ENCODE measurements around the gene NUDT22. TPM values are rescaled to one million over a fixed set of nuclear protein-coding genes. Genes with fewer than 3 reads are reported as not detected.

Gene NUDT22
- polyA plus RNA-seq, 1 donor from 2014 or later = 47.3 TPM

GRCh38 chr11:64268025-64268892, 42.2 kb downstream of the NUDT22 start:
- H3K79me2 ChIP-seq (replicated peaks; ENCODE audit: insufficient read depth, low read length) = no peaks in the 10 kb centered on the region
- TF ChIP-seq MXI1 (conservative IDR thresholded peaks at IDR 0.05; ENCODE audit: poor library complexity, severe bottlenecking) (no peak), REST (IDR thresholded peaks at IDR 0.05; ENCODE audit: borderline replicate concordance) (no peak)
- H3K9me2 ChIP-seq (ENCODE audit: insufficient read depth, low read length) = no peaks in the 10 kb centered on the region
- no peaks in the 10 kb centered on the region for H4K20me1 ChIP-seq (ENCODE audit: insufficient read depth)
- peak overlapping the region; percentile 96 for H3K4me3 ChIP-seq (ENCODE audit: low read length)
- H3K27ac ChIP-seq (ENCODE audit: low read length) = peak overlapping the region; percentile 87
- peak overlapping the region; percentile 89 for H3K4me2 ChIP-seq (ENCODE audit: low read length)
- H3K9ac ChIP-seq (ENCODE audit: low read length) = peak overlapping the region; percentile 87
- H3K36me3 ChIP-seq (ENCODE audit: insufficient read depth, low read length) = no peaks in the 10 kb centered on the region
- no peaks in the 10 kb centered on the region for H3K9me3 ChIP-seq (ENCODE audit: low read length)
- peaks cover 6% of the 10 kb centered on the region for H3F3A ChIP-seq (ENCODE audit: insufficient read depth, low read length, poor library complexity, severe bottlenecking)
- no peaks in the 10 kb centered on the region for H3K27me3 ChIP-seq (ENCODE audit: insufficient read depth, low read depth, low read length)
- no peak overlapping the region for H2AFZ ChIP-seq (ENCODE audit: low read depth, low read length)

- no peaks in the 10 kb centered on the region for H3K79me2 ChIP-seq (replicated peaks; ENCODE audit: insufficient read depth, low read length)
- H3F3A ChIP-seq (ENCODE audit: insufficient read depth, low read length, poor library complexity, severe bottlenecking) = peaks cover 6% of the 10 kb centered on the region
- peak overlapping the region; percentile 87 for H3K27ac ChIP-seq (ENCODE audit: low read length)
- peak overlapping the region; percentile 96 for H3K4me3 ChIP-seq (ENCODE audit: low read length)
- TF ChIP-seq EZH2 (IDR thresholded peaks at IDR 0.05; ENCODE audit: borderline replicate concordance, insufficient read depth, low read length, poor library complexity, severe bottlenecking) = no peak
- TF ChIP-seq SMC3 (conservative IDR thresholded peaks at IDR 0.05; ENCODE audit: poor library complexity) = no peak
- no peak for TF ChIP-seq POLR2AphosphoS5 (IDR thresholded peaks at IDR 0.05)
- no peak for TF ChIP-seq TAF1 (IDR thresholded peaks at IDR 0.05; ENCODE audit: low read depth)
- TF ChIP-seq RAD21 (conservative IDR thresholded peaks at IDR 0.05) = no peak
- TF ChIP-seq REST (IDR thresholded peaks at IDR 0.05; ENCODE audit: borderline replicate concordance) = no peak
- TF ChIP-seq MXI1 (conservative IDR thresholded peaks at IDR 0.05; ENCODE audit: poor library complexity, severe bottlenecking) = no peak
- no peak for TF ChIP-seq EP300 (conservative IDR thresholded peaks at IDR 0.05; ENCODE audit: poor library complexity, severe bottlenecking)
- TF ChIP-seq CTCF (IDR thresholded peaks at IDR 0.05; ENCODE audit: poor library complexity, severe bottlenecking) = no peak
- H3K9me2 ChIP-seq (ENCODE audit: insufficient read depth, low read length) = no peaks in the 10 kb centered on the region
- peak overlapping the region; percentile 89 for H3K4me2 ChIP-seq (ENCODE audit: low read length)
- no peaks in the 10 kb centered on the region for H3K9me3 ChIP-seq (ENCODE audit: low read length)
- H3K36me3 ChIP-seq (ENCODE audit: insufficient read depth, low read length) = no peaks in the 10 kb centered on the region
- H3K27me3 ChIP-seq (ENCODE audit: insufficient read depth, low read depth, low read length) = no peaks in the 10 kb centered on the region
- H4K20me1 ChIP-seq (ENCODE audit: insufficient read depth) = no peaks in the 10 kb centered on the region
- H2AFZ ChIP-seq (ENCODE audit: low read depth, low read length) = peak overlapping the region; percentile 45
- H3K9ac ChIP-seq (ENCODE audit: low read length) = peak overlapping the region; percentile 87
These were observed 42.9 kb downstream of the NUDT22 start for GRCh38 chr11:64268893-64269539.

Measured in neural cell (in vitro differentiated cells).